HG02798 (cell line): ENCODE data around the gene CNN3.

ENCODE experiments used
- ATAC-seq: cut with Tn5 transposase; IDR thresholded peaks from one replicate; pipeline ENCODE4 v1.9.1; 2021; ENCODE audit warnings: mild to moderate bottlenecking; ENCODE audit not compliant: unreplicated experiment, poor library complexity

The CNN3 gene

DNA sequence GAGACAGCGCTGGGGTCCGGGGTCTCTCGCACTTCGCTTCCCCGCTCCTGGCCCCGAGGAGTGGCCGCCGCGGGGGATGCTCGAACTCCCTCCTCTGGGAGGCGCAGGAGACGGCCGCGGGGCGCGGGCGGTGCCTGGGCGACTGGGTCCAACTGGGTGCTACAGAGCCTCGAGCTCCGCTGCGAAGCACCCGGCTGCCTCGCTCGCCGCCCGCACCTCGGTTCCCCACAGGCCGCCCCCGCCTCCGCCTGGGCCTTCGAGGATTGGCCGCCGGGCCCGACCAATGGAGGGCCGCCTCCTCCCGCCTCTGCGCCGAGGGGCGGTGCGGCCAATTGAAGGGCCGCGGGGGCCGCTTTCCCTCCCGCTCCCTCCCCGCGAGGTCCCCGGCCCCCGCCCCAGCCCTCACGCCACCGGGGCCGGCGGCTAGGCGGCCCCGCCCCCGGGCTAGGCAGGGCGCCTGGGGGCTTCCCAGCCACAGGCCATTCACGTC, at the start of gene CNN3:
Gene CNN3, minus strand, starts transcription at position 196 of the 490 bp plus-strand sequence. CDS start 216 bp downstream, outside the sequence.
- peak; percentile 87 for ATAC-seq

- ATAC-seq: no peak
These were observed 47.9 kb upstream of the CNN3 start for GRCh38 chr1:94974824-94975223.

- ATAC-seq: no peak
These were observed 47.3 kb upstream of the CNN3 start for GRCh38 chr1:94974241-94974640.

DNA sequence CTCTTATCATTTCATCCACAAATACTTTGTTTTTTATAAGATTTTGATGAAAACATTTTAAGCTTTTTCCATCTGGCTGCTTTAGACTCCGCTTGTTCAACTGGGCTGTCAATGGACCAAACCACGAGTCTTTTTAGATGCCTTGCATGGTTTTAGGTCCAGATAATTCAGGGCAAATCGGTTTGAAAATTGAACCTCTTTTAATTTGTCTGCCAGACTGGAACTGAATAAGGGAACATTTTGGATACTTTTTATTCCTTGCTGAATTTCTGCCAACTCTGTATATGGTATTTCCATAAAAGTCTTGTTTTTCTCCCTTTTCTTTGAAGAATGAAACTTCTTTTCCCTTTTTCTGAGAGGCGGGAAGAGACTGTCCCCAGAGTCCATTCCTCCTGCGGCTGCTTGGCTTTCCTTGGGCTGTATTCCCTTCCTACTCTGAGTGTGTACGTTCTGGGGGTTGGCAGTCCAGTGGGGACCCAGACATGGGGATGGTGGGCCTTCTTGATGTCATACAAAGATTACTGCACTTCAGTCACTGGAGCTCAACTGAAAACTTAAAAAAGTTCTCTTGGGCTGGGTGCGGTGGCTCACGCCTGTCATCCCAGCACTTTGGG, 46.5 kb upstream of the CNN3 start:
- no peak for ATAC-seq

DNA sequence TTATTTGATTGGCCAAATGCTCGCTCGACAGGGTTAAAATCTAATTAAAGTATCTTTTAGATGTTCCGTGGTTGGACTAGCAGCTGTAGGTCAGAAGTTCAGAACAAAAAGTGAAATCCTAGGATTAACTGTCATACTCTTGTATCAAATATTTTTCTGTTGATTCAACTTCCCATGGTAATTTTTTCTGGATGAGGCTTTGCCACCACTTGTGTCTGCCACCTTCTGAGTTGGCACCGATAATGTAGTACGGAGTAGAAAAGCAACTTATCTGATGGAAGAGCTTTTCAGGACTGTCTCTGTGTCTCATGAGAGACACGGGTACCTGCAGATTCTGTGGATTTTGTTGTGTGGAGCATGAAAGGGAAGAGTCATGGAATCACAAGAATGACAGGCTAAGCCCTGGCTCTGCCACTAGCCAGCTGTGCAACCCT, 44.6 kb upstream of the CNN3 start:
- no peak for ATAC-seq

GRCh38 chr1:94970783-94971182, 43.9 kb upstream of the CNN3 start:
- no peak for ATAC-seq

- no peak for ATAC-seq
These were observed 42.2 kb upstream of the CNN3 start for GRCh38 chr1:94969137-94969536.

DNA sequence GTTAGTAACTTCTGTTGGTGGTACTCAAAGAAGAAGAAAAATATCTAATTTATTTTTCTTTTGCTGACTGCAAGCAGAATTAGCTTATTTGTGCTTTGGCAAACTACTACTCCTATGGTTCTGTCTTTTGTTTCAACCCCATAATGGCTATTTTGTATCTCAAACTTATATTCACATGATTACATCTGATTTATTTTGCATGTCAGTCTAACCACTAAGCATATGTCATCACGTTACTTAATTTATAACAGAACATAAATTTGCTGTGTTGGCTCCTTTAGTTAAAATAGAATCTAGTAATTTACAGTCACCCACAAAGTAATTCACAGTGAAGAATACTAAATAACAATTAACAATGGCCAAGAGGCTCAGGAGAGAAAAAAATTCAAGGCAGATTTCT, 39.1 kb upstream of the CNN3 start:
- no peak for ATAC-seq

GRCh38 chr1:94963864-94964263, 37.0 kb upstream of the CNN3 start:
- no peak for ATAC-seq

GRCh38 chr1:94962409-94963265, 35.7 kb upstream of the CNN3 start:
- peak; percentile 95 for ATAC-seq

GRCh38 chr1:94961988-94962387, 35.1 kb upstream of the CNN3 start:
- no peak for ATAC-seq

DNA sequence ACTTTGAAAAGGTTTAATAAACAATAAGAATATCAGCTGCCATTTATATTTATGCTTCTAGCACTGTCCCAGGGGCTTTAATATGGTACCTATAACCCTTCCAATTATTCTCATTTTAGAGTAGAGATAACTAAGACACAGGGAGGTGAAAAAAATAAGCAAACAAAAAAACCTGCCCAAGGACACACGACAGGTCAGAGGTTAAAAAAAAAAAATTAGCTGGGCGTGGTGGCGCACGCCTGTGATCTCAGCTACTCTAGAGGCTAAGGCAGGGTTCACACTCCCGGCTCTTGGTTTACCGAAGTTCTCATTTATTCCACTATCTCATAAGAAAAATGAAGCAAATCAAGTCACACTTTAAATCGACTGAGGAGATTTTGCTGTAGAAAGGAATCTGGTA, 34.7 kb upstream of the CNN3 start:
- no peak for ATAC-seq

DNA sequence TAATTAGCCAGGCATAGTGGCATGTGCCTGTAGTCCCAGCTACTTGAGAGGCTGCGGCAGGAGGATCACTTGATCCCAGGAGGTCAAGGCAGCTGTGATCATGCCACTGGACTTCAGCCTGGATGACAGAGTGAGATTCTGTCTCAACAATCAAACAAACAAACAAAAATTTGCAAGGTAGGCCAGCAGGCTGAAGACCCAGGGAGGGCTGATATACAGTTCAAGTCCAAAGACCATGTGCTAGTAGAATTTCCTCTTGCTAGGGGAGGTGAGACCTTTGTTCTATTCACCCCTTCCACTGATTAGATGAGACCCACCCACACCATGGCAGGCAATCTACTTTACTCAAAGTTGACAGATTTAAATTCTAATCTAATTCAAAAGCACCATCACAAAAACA, 31.2 kb upstream of the CNN3 start:
- no peak for ATAC-seq

GRCh38 chr1:94955767-94956632, 29.1 kb upstream of the CNN3 start:
- ATAC-seq: no peak

- no peak for ATAC-seq
These were observed 27.6 kb upstream of the CNN3 start for GRCh38 chr1:94954263-94955220.

- ATAC-seq: no peak
These were observed 26.8 kb upstream of the CNN3 start for GRCh38 chr1:94953746-94954145.

DNA sequence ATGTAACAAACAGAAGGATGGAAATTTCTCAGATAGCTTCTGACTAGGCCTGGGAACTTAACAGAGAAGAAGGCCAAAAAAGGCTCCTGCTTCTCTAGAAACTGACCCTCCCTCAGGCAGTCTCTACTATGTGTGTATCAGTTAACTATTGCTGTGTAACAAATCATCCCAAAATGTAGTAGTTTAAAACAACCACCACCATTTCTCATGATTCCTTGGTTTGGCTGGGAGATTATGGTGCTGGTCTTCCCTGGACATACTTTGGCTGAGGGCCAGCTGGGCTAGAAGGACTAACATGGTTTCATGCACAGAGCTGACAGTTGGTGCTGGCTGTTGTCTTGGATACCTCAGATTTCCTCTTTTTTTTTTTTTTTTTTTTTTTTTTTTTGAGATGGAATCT, 26.2 kb upstream of the CNN3 start:
- no peak for ATAC-seq

DNA sequence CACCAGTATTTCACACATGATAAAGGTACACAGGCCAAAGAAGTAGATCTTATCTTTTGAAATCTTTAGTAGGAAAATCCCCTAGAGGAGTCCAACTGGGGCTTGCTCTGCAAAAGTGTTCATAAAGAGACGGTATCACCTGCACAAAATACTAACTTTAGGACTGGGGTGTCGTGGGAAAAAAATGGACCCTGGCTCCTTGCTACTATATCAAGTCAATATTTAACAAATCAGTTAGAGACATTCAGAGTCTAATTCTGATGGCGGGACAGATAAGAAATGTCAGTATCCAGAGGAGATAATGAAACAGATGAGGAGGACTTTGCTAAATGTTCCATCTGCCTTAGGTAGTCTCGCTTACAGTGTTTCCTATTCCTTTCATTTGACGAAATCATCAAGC, 25.6 kb upstream of the CNN3 start:
- ATAC-seq: no peak

DNA sequence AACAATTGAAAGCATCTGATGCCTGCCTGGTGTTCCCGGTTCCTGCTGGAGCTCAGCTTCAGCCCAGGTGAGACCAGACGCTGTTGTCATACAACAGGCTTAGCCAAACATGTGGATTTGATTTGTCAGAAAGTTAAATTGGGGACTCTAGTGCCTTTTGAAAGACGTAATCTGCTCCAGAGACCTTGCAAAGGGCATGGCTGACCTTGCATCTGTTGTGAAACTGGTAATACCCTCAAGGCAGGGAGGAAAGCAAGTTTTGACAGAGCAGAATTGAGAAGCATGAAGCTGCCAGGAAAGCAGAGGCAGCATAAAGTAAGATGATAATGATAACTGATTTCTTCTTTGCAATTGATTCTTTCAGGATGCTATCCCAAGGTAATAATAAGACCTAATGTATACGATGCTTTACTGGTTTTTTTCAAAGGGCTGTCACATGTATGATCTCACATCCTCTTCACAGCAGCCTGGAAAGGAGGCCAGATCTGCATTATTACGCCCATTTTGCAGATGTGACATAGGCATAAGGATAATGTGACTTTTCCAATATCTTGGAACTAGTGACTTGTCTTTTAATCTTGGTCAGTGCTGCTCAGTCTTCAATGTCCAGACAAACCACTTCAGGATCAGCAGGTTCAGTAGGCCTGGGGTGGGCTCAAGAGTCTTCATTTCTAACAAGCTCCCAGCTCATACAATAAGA, 24.7 kb upstream of the CNN3 start:
- ATAC-seq: no peak
